Adrenal gland (tissue), 5 donors: Measurements from ENCODE around the gene SLC12A4.

Source experiments
- POLR2A ChIP-seq, 2 donors: fragments of 450-650 bp; IDR thresholded peaks; one replicate each; pipeline ENCODE4 v1.6.1; 2017; ENCODE audit warnings: antibody characterized with exemption in 2 of 2, mild to moderate bottlenecking in 2 of 2, moderate library complexity in 1 of 2
- TF ChIP-seq, protein P1 (sequence below), 6 experiments: fragments of 450-650 bp in 4 of 6; fragments of 200-600 bp in 2 of 6; sonication (generic) in 1 of 6; IDR thresholded peaks; 1 replicate in 5 of 6; 2 replicates in 1 of 6; pipeline versions ENCODE4 v1.5.1 to v1.8.0; 2016 to 2021; ENCODE audit warnings: antibody characterized with exemption in 6 of 6, mild to moderate bottlenecking in 2 of 6, moderate library complexity in 1 of 6
- donor health status: DM: no; HTN: no; CAD: no.

DNA sequence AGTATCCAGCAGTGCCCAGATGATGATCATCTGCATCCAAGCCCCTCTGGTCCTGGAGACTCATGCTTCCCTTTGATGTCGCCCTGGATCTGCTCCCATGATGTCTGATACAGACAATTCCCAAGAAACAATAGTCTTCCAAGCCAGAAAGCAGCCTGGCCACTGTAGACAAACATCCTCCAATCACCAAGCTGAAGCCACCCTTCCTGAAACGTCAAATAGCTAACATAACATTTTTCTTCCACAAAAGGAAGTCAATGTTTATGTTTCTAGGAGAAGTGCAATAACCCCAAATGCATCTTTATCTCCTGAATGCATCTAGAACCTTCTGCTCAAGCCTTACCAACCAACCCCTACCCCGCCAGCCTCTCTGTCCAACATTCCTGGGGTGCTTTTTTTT is 32.0 kb upstream of the SLC12A4 start:
- TF ChIP-seq, protein P1, sequence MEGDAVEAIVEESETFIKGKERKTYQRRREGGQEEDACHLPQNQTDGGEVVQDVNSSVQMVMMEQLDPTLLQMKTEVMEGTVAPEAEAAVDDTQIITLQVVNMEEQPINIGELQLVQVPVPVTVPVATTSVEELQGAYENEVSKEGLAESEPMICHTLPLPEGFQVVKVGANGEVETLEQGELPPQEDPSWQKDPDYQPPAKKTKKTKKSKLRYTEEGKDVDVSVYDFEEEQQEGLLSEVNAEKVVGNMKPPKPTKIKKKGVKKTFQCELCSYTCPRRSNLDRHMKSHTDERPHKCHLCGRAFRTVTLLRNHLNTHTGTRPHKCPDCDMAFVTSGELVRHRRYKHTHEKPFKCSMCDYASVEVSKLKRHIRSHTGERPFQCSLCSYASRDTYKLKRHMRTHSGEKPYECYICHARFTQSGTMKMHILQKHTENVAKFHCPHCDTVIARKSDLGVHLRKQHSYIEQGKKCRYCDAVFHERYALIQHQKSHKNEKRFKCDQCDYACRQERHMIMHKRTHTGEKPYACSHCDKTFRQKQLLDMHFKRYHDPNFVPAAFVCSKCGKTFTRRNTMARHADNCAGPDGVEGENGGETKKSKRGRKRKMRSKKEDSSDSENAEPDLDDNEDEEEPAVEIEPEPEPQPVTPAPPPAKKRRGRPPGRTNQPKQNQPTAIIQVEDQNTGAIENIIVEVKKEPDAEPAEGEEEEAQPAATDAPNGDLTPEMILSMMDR (IDR thresholded peaks at IDR 0.05) = no peak
- no peak for TF ChIP-seq POLR2A (IDR thresholded peaks at IDR 0.05)
